ENCODE results near the gene CHST7.
A peak's percentile ranks its signal among the peaks of the same experiment; 100 is the strongest.

The CHST7 gene

DNA sequence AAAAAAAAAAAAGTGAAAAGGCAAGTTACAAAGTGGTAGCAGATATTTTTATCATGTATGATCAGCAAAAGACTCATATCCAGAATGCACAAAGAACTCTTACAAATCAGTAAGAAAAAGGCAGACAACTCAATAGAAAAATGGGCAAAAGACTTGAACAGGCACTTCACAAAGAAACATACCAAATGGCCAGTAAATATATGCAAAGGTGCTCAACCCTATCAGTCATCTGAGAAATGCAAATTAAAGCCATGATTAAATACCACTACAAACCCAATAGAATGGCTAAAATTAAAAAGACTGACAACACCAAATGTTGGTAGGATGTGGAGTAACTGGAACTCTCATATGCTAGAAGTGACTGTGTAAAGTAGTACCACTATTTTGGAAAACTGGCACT lies 45.4 kb downstream of the CHST7 start:
- no peak for ATAC-seq
- no peak overlapping the region for H3K4me3 Mint-ChIP-seq

DNA sequence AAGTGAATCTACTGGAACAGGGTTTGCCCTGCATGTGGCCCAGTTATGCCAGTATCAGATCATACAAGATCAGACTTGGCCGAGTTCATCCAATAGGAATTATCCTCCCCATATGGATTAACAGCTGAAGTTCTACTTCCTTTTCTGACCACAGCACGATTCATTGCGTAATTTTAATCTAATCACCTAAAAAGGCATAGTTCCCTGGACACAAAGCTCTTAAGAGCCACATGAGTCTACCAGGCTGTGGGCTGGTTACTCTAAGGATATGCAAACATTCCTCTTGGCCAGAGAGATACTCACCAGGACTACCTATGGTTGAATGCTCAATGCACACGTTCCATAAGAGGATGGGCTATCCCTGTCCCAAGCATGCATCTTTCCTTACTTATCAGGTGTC lies 46.9 kb downstream of the CHST7 start:
- H3K27ac Mint-ChIP-seq: no peak overlapping the region
- H3K4me3 Mint-ChIP-seq: no peak overlapping the region
- peaks cover 17% of the 10 kb centered on the region for H3K27me3 Mint-ChIP-seq
- H3K4me1 Mint-ChIP-seq: peaks cover 5% of the 10 kb centered on the region
- no peak for ATAC-seq
- DNase-seq: no peak
- no peaks in the 10 kb centered on the region for H3K9me3 Mint-ChIP-seq

More for the DNA sequence above, 45.4 kb downstream of the CHST7 start:
- no peak overlapping the region for H3K27ac Mint-ChIP-seq
- peaks cover 5% of the 10 kb centered on the region for H3K4me1 Mint-ChIP-seq
- no peak for DNase-seq
- H3K9me3 Mint-ChIP-seq: no peaks in the 10 kb centered on the region
- H3K27me3 Mint-ChIP-seq: peaks cover 18% of the 10 kb centered on the region

DNA sequence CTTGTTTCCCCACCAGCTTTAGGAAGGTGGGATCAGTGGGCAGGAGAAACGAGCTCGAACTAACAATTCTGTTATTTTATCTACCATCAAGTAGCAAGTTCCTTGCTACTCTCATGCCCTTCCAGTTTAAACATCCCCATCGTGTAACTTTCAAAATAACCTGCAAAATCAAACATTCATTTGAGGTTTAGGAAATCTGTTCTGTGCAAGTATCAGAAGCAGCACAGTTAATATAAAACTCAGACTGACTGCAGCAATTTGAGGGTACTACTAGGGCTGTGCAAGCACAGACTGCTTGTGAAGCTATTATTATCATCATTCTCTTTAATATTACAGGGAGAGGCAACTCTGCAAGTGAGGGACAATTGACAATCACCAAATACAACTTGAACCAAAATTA lies 48.0 kb downstream of the CHST7 start:
- Mint-ChIP-seq H3K9me3 (no peaks in the 10 kb centered on the region), H3K27me3 (peaks cover 15% of the 10 kb centered on the region), H3K27ac (no peak overlapping the region), H3K4me1 (peaks cover 7% of the 10 kb centered on the region), H3K4me3 (no peak overlapping the region)
- no peak for ATAC-seq
- DNase-seq: no peak

DNA sequence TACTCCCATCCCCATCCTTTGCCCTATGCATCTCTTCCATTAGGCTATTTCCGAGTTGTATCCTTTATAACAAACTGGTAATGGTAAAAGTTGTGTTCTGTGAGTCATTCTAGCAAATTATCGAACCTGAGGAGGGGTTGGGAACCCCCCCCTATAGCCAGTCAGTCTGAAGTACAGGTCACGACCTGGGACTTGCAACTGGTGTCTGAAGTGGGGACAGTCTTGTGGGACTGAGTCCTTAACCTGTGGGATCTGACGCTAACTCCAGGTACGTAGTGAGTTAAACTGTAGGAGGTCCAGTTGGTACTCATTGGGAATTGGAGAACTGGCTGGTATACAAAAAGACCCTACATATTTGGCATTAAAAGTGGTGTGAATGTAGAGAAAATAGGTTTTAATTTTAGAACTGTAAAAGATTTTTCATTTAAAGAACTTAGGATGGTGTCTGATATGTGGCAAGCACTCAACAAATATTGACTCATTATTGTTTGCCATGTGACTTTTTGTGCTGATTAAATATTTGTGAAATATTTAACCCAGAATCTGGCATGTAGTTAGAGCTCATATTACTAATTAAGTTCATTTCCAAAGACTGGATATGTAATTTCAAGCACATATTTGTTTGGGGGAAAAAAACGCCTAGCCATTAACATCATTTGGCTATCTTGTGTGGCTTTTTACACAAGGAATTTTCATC lies 50.7 kb downstream of the CHST7 start:
- DNase-seq: no peak
- no peaks in the 10 kb centered on the region for H3K27me3 Mint-ChIP-seq
- H3K9me3 Mint-ChIP-seq: no peaks in the 10 kb centered on the region
- no peak overlapping the region for H3K27ac Mint-ChIP-seq
- peaks cover 20% of the 10 kb centered on the region for H3K4me1 Mint-ChIP-seq
- no peak overlapping the region for H3K4me3 Mint-ChIP-seq
- no peak for ATAC-seq

DNA sequence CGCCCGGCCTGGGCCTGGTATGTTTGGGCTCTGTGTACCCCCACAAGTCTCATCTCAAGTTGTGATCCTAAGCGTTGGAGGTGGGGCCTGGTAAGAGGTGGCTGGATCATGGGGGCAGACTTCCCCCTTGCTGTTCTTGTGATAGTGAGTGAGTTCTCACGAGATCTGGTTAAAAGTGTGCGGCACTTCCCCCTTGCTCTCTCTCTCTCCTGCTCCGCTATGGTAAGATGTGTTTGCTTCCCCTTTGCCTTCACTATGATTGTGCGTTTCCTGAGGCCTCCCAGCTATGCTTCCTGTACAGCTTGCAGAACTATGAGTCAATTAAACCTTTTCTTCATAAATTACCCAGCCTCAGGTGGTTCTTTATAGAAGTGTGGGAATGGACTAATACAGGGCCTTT lies 53.0 kb downstream of the CHST7 start:
- no peak for ATAC-seq
- H3K9me3 Mint-ChIP-seq: no peaks in the 10 kb centered on the region
- H3K27me3 Mint-ChIP-seq: no peaks in the 10 kb centered on the region
- DNase-seq: no peak
- peaks cover 35% of the 10 kb centered on the region for H3K4me1 Mint-ChIP-seq
- no peak overlapping the region for H3K27ac Mint-ChIP-seq
- no peak overlapping the region for H3K4me3 Mint-ChIP-seq

DNA sequence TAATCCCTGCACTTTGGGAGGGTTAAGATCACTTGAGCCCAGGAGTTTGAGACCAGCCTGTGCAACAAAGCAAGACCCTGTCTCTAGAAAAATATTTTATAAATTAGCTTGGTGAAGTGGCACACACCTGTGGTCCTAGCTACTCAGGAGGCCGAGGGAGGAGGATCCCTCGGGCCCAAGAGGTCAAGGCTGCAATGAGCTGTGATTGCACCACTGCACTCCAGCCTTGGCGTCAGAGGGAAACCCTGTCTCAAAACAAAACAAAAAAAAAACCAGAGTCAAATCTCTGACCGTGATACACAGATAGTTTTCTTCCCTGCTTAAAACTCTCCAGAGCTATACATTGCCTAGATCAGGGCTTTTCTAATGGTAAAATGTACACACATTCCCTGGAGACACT lies 53.5 kb downstream of the CHST7 start:
- no peak overlapping the region for H3K27ac Mint-ChIP-seq
- ATAC-seq (no peak), DNase-seq (no peak)
- no peak overlapping the region for H3K4me3 Mint-ChIP-seq
- peaks cover 35% of the 10 kb centered on the region for H3K4me1 Mint-ChIP-seq
- no peaks in the 10 kb centered on the region for H3K9me3 Mint-ChIP-seq
- H3K27me3 Mint-ChIP-seq: no peaks in the 10 kb centered on the region

DNA sequence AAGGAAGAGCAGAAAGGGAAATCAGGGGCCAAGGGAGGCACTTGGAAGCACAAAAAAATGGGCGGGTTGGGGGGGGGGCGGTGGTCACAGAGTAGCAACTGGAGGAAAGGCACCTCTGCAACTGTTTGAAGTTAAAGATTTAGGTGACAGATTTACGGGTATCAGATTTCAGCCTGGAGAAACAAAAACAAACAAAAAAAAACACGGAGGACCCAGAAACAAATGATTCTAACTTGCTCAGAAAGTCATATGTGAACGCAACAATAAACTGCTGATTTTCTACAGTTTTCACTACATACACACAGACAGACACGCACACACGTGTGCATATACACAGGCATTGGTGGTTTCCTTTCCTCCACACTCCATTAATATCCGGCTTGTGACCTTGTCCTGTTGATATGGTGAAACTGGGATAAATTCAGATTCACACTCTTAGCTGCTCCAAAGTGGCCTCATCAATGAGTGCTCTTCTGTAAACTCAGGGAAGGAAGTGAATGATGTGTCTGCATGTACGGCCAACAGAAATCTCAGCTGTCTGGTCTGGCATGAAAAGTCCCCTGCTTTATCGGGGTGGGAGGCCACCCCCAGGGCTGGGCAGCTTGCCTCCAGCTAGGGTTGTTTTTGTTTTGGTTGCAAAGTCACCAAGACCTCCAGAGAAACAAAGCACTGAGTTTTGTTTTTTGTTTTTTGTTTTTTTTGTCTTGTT lies 54.3 kb downstream of the CHST7 start:
- ATAC-seq (no peak), DNase-seq (no peak)
- H3K27me3 Mint-ChIP-seq: no peaks in the 10 kb centered on the region
- no peak overlapping the region for H3K27ac Mint-ChIP-seq
- no peaks in the 10 kb centered on the region for H3K9me3 Mint-ChIP-seq
- no peak overlapping the region for H3K4me3 Mint-ChIP-seq
- H3K4me1 Mint-ChIP-seq: peaks cover 35% of the 10 kb centered on the region

DNA sequence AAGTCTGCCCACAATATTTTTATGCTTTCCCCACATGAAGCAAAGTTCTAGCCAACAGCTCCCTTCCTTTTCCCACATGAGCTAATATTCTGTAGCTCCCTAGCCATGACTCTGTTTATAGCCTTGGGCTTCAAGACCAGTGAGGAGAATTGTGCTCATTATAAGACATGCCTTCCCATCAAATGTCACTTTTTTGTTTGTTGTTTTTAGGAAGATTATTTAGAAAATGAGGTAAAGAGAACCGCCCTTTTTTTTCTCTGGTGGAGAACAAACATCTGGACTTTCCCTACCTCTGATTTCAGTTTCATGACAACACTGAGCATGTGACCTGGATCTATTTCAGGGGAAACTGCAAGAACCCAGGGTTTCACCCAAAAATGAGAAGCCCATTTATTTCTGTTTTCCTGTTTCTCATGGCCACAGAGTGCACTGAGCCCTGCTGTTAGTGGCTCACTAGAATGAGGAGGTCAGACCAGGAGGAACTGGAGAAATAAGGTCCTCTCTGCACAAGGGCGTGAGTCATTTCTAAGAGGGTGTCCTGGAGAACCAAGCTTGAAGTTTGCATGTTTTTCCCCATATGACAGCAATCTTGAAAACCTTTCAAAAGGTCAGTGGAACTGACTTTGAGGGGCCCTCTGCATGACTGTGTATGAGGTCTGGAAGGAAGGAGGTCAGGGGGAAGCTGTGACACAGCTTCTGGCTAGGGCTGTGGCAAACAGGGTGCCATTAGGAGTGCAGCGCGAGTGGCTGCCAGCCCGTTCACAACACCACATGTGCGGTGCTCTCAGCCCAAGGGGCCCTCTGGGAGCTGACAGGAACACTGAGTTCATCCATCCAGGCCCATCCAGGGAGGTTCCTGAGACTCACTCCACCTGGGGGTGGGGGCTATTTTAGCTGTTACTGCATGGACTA lies 55.2 kb downstream of the CHST7 start:
- no peaks in the 10 kb centered on the region for H3K27me3 Mint-ChIP-seq
- no peaks in the 10 kb centered on the region for H3K9me3 Mint-ChIP-seq
- H3K4me3 Mint-ChIP-seq: peak overlapping the region; percentile 36 to 51
- peaks cover 35% of the 10 kb centered on the region for H3K4me1 Mint-ChIP-seq
- DNase-seq (peak; percentile 13 to 50), ATAC-seq (peak; percentile 94)
- no peak overlapping the region for H3K27ac Mint-ChIP-seq

DNA sequence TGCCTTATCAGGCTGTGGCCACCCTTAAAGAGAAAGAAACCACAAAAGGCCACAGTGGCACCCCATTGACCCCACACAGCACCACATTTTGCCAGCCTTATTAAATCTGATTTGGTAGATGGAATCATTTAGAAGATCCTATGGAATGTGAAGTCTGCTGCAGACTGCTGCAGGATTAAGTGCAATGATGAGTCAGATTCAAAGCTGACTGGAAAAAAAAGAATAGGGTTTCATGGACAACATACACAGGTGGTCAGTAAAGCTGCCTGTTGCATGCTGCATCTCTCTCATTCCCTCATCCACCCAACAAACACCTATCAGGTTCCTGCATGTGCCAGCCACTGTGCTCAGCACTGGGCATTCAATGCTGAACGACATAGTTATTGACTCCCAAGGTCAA lies 56.6 kb downstream of the CHST7 start:
- Mint-ChIP-seq H3K27me3 (no peaks in the 10 kb centered on the region), H3K4me3 (no peak overlapping the region), H3K27ac (no peak overlapping the region), H3K4me1 (peaks cover 43% of the 10 kb centered on the region), H3K9me3 (no peaks in the 10 kb centered on the region)
- DNase-seq (no peak), ATAC-seq (no peak)

DNA sequence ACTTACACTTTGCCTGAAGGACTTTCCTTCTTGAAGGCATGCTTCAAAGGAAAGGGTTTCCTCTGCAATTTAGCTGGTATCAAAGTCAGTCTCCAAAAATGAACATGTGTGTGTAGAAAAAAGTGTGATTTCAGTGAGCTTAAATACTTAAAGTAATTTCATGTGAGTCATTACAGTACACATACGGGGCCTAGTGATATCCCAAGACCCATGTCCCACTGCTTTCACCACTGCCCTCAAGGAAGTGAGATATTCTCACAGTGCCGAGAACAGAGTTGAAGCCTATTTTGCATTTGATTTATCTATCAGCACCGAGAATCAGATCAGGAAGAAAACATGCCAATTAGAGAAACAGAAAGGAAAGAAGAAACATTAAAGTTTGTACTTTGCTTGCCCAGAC lies 61.0 kb downstream of the CHST7 start:
- DNase-seq (no peak), ATAC-seq (peak; percentile 63)
- Mint-ChIP-seq H3K4me3 (peak overlapping the region; percentile 8 to 65), H3K4me1 (peaks cover 24% of the 10 kb centered on the region), H3K27me3 (no peaks in the 10 kb centered on the region), H3K9me3 (no peaks in the 10 kb centered on the region), H3K27ac (no peak overlapping the region)

DNA sequence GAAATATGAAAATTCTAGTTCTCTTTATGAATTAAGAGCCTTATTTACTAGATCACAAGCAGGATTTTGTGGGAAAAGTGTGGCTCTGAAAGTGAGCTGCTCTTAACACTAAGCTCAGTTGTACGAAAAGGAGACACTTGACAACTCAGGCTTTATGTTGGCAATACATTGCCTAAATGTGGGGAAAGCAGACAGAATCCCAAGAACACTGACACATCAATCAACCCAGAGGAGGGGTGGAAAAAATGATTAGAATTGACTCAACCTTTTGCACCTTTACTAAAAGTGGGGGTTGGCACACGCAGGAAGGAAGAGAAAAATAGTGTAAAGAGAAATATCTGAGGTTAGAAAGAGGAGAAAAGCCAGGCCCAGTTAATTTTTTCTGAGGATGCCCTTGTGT lies 61.6 kb downstream of the CHST7 start:
- Mint-ChIP-seq H3K4me3 (peak overlapping the region; percentile 59 to 63), H3K4me1 (peaks cover 18% of the 10 kb centered on the region), H3K27me3 (no peaks in the 10 kb centered on the region), H3K9me3 (no peaks in the 10 kb centered on the region), H3K27ac (no peak overlapping the region)
- DNase-seq: no peak
- ATAC-seq: no peak

DNA sequence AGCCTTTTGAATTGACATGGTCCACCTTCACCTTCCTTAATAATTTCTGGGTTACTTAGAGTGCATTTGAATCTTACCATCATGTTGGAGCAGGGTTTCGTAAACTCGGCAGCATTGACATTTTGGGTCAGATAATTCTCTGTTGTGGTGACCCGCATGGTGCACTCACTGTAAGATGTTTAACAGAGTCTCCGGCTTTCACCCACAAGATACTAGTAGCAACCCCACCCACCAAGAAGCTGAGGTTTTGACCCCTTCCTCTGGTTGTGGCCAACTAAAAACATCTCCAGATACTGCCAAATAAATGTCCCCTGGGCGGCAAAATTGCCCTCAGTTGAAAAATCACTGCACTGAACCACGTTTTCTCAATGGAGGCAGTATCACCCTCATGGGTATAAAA lies 62.7 kb downstream of the CHST7 start:
- Mint-ChIP-seq H3K27ac (no peak overlapping the region), H3K4me3 (no peak overlapping the region), H3K4me1 (peaks cover 14% of the 10 kb centered on the region), H3K9me3 (no peaks in the 10 kb centered on the region), H3K27me3 (no peaks in the 10 kb centered on the region)
- ATAC-seq (no peak), DNase-seq (peak in 1 of 2 donors; percentile 13)

DNA sequence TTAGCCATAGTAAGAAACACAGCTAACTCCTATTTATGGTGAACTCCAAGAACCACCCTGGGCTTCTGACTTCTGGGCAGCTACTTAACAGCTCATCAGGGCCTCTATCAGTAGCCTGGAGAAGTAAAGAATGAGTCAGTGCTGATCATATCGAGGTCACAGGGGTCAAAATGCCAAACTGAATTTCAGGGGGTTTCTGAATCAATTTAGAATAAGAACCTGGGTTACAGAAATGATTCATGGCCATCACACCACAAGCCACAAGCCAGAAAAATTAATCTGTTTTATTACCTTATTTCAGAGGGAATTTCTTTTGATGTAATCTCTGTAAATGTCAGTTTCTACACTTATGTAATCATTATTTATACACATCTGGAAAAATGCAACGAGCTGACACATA lies 64.4 kb downstream of the CHST7 start:
- Mint-ChIP-seq H3K27me3 (no peaks in the 10 kb centered on the region), H3K4me3 (no peak overlapping the region), H3K27ac (no peak overlapping the region), H3K4me1 (peaks cover 22% of the 10 kb centered on the region), H3K9me3 (no peaks in the 10 kb centered on the region)
- ATAC-seq: peak; percentile 94
- peak; percentile 12 to 52 for DNase-seq

DNA sequence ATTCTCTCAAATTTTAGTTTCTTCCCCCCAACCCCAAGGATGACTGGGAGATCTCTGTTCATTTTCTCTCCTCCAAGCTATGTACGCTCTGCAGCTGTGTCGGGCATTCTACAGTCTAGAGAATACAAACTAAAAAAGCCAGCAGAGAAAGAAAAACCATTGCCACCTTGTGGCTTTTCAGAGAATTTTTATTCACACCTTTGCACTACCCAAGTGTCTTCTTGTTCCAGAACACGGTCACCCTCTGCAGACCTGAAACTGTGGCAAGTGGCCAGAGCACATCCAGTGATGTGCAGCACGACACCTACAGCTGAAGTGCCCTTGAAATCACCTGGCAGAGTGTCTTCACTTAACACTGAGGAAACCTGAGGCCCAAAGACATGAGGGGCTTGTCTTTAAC lies 68.6 kb downstream of the CHST7 start:
- ATAC-seq: peak; percentile 71
- H3K9me3 Mint-ChIP-seq: no peaks in the 10 kb centered on the region
- peak overlapping the region in 1 of 2 donors; percentile 27 for H3K27ac Mint-ChIP-seq
- DNase-seq: no peak
- peaks cover 14% of the 10 kb centered on the region for H3K4me1 Mint-ChIP-seq
- no peak overlapping the region for H3K4me3 Mint-ChIP-seq
- H3K27me3 Mint-ChIP-seq: no peaks in the 10 kb centered on the region

DNA sequence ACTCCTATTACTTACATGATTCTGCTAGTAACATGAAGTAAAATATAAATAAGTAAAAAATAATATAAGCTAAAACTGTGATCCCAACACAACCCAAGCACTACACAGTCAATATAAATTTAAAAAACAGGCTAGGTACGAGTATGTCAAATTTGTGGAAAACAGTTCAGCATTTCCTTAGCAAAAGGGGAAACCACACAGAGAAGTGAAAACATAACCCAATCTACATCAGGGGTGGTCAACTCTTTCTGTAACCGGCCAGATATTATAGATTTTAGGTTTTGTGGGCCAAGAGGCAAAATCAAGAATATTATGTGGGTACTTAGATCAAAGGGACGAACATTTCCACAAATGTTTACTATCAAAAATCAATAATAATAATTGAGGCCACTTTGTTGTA lies 70.1 kb downstream of the CHST7 start:
- no peak for ATAC-seq
- Mint-ChIP-seq H3K4me1 (peaks cover 14% of the 10 kb centered on the region), H3K9me3 (no peaks in the 10 kb centered on the region), H3K27me3 (no peaks in the 10 kb centered on the region), H3K27ac (no peak overlapping the region), H3K4me3 (no peak overlapping the region)
- no peak for DNase-seq

DNA sequence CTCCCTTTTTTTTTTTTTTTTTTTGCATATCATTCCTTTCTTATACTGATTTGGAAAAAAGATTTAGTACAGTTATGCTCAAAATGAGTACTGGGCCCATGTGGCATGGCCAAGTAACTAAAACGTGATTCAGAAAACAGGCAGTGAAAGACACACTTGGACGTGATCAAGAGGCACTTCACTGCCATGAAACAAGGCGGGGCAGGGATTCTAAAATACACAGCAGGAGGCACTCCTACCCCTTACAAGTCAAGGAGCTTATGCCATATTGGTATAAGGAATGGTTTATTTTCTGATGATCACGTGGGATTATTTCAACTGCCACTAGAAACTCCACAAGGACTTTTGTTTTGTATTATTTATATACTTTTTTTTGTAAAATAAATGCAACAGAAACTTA lies 72.0 kb downstream of the CHST7 start:
- Mint-ChIP-seq H3K4me1 (peaks cover 14% of the 10 kb centered on the region), H3K27me3 (no peaks in the 10 kb centered on the region), H3K4me3 (no peak overlapping the region), H3K9me3 (no peaks in the 10 kb centered on the region), H3K27ac (no peak overlapping the region)
- ATAC-seq (no peak), DNase-seq (no peak)

Data from stimulated activated naive CD8-positive, alpha-beta T cell treated with anti-CD3 and anti-CD28 coated beads, Interleukin-15, amount 100 ng/mL, for 72 hours (primary cell).